H9 (cell line): Measurements from ENCODE around the gene CELA2B. TPM values are rescaled to one million over a fixed set of nuclear protein-coding genes. Genes with fewer than 3 reads are reported as not detected.

Experiments used
- DNase-seq: peaks from one replicate; pipeline ENCODE4 v3.0.0-alpha.2; 2017
- H2AFZ ChIP-seq: one replicate; pipeline ENCODE4 v1.6.1; 2013; ENCODE audit warnings: mild to moderate bottlenecking, low read length, control low read depth, moderate library complexity
- H2AK5ac ChIP-seq: 2 replicates; pipeline ENCODE4 v1.6.1; 2013; ENCODE audit warnings: low read length, control low read depth, mixed read lengths; ENCODE audit not compliant: insufficient read length
- H2BK120ac ChIP-seq: one replicate; pipeline ENCODE4 v1.6.1; 2013; ENCODE audit warnings: low read depth, mild to moderate bottlenecking, low read length, control low read depth, inconsistent platforms; ENCODE audit not compliant: poor library complexity, severe bottlenecking
- H2BK12ac ChIP-seq: 2 replicates; pipeline ENCODE4 v1.6.1; 2013; ENCODE audit warnings: low read length, control low read depth, mixed read lengths, low read depth; ENCODE audit not compliant: insufficient read length
- H2BK15ac ChIP-seq: 2 replicates; pipeline ENCODE4 v1.6.1; 2013; ENCODE audit warnings: low read depth, low read length, control low read depth
- H2BK20ac ChIP-seq: one replicate; pipeline ENCODE4 v1.6.1; 2013; ENCODE audit warnings: low read depth, mild to moderate bottlenecking, low read length, control low read depth, inconsistent platforms; ENCODE audit not compliant: poor library complexity, severe bottlenecking
- H2BK5ac ChIP-seq: 2 replicates; pipeline ENCODE4 v1.6.1; 2013; ENCODE audit warnings: low read length, control low read depth, mixed read lengths; ENCODE audit not compliant: insufficient read length
- H3K14ac ChIP-seq: 2 replicates; pipeline ENCODE4 v1.6.1; 2013; ENCODE audit warnings: low read length, control low read depth; ENCODE audit not compliant: insufficient read depth
- H3K18ac ChIP-seq: 2 replicates; pipeline ENCODE4 v1.6.1; 2013; ENCODE audit warnings: low read depth, mild to moderate bottlenecking, mixed read lengths, low read length, control low read depth; ENCODE audit not compliant: insufficient read length
- H3K23ac ChIP-seq: 2 replicates; pipeline ENCODE4 v1.6.1; 2013; ENCODE audit warnings: low read length, control low read depth, mixed read lengths, low read depth; ENCODE audit not compliant: insufficient read length
- H3K23me2 ChIP-seq: 2 replicates; pipeline ENCODE4 v1.6.1; 2013; ENCODE audit warnings: low read depth, mild to moderate bottlenecking, mixed read lengths, low read length, control low read depth; ENCODE audit not compliant: insufficient read length, poor library complexity, severe bottlenecking
- H3K27ac ChIP-seq: 2 replicates; pipeline ENCODE4 v1.5.1; 2013; ENCODE audit warnings: low read length, control low read depth, mixed read lengths, low read depth; ENCODE audit not compliant: insufficient read length
- H3K27me3 ChIP-seq: 2 replicates; pipeline ENCODE4 v1.6.1; 2013; ENCODE audit warnings: low read length, control low read depth, inconsistent platforms; ENCODE audit not compliant: insufficient read depth
- H3K4ac ChIP-seq: 2 replicates; pipeline ENCODE4 v1.6.1; 2013; ENCODE audit warnings: low read depth, mild to moderate bottlenecking, control low read depth, inconsistent platforms, low read length, moderate library complexity
- H3K4me1 ChIP-seq: 2 replicates; pipeline ENCODE4 v1.6.1; 2013; ENCODE audit warnings: low read length, control low read depth, inconsistent platforms; ENCODE audit not compliant: insufficient read depth
- H3K4me2 ChIP-seq: 2 replicates; pipeline ENCODE4 v1.6.1; 2013; ENCODE audit warnings: low read length, control low read depth, mixed read lengths; ENCODE audit not compliant: insufficient read length, insufficient read depth
- H3K56ac ChIP-seq: 2 replicates; pipeline ENCODE4 v1.6.1; 2013; ENCODE audit warnings: low read depth, mild to moderate bottlenecking, mixed read lengths, low read length, control low read depth; ENCODE audit not compliant: insufficient read length
- H3K79me1 ChIP-seq: 2 replicates; pipeline ENCODE4 v1.6.1; 2013; ENCODE audit warnings: low read depth, mild to moderate bottlenecking, moderate library complexity, low read length, control low read depth, inconsistent platforms; ENCODE audit not compliant: insufficient read depth, poor library complexity, severe bottlenecking
- H3K79me2 ChIP-seq: 2 replicates; pipeline ENCODE4 v1.6.1; 2013; ENCODE audit warnings: low read length, control low read depth, inconsistent platforms; ENCODE audit not compliant: insufficient read depth
- H3K9ac ChIP-seq: 2 replicates; pipeline ENCODE4 v1.6.1; 2013; ENCODE audit warnings: low read length, control low read depth, mixed read lengths; ENCODE audit not compliant: insufficient read length; ENCODE audit errors: extremely low read depth
- H3K9me3 ChIP-seq: one replicate; pipeline ENCODE4 v1.6.1; 2013; ENCODE audit warnings: low read depth, low read length, inconsistent platforms; ENCODE audit not compliant: control insufficient read depth
- H3T11ph ChIP-seq: one replicate; pipeline ENCODE4 v1.6.1; 2013; ENCODE audit warnings: mild to moderate bottlenecking, low read length, control low read depth, inconsistent platforms
- H4K20me1 ChIP-seq: one replicate; pipeline ENCODE4 v1.6.1; 2013; ENCODE audit not compliant: control insufficient read depth, insufficient read length, insufficient read depth
- H4K5ac ChIP-seq: 2 replicates; pipeline ENCODE4 v1.6.1; 2013; ENCODE audit warnings: low read depth, mild to moderate bottlenecking, mixed read lengths, low read length, control low read depth; ENCODE audit not compliant: insufficient read length
- H4K8ac ChIP-seq: replicated peaks from 2 replicates; pipeline ENCODE4 v1.6.1; 2013; ENCODE audit warnings: low read length, control low read depth, mixed read lengths, low read depth; ENCODE audit not compliant: insufficient read length
- H4K91ac ChIP-seq: 2 replicates; pipeline ENCODE4 v1.6.1; 2013; ENCODE audit warnings: low read depth, mild to moderate bottlenecking, moderate library complexity, mixed read lengths, low read length, control low read depth; ENCODE audit not compliant: insufficient read length
- H3K27ac Mint-ChIP-seq, 3 experiments: 2 replicates in 2 of 3; 3 replicates in 1 of 3; pipeline ENCODE4 v1.8.0; 2020 to 2021; ENCODE audit warnings: mixed read lengths in 3 of 3, mild to moderate bottlenecking in 1 of 3, moderate library complexity in 1 of 3
- H3K27me3 Mint-ChIP-seq: 2 replicates; pipeline ENCODE4 v1.8.0; 2021; ENCODE audit warnings: low read depth, mild to moderate bottlenecking, moderate library complexity, mixed read lengths
- H3K36me3 Mint-ChIP-seq, 3 experiments: 2 replicates in 2 of 3; 3 replicates in 1 of 3; pipeline ENCODE4 v1.8.0; 2020 to 2021; ENCODE audit warnings: low read depth in 3 of 3, mixed read lengths in 3 of 3; ENCODE audit not compliant: insufficient read depth in 1 of 3
- H3K4me1 Mint-ChIP-seq, 2 experiments: 2 replicates each; pipeline ENCODE4 v1.8.0; 2020; ENCODE audit warnings: mixed read lengths in 2 of 2
- H3K4me3 Mint-ChIP-seq, 2 experiments: 2 replicates in 1 of 2; 3 replicates in 1 of 2; pipeline ENCODE4 v1.8.0; 2020 to 2021; ENCODE audit warnings: mild to moderate bottlenecking in 2 of 2, mixed read lengths in 2 of 2, moderate library complexity in 1 of 2
- H3K9me3 Mint-ChIP-seq, 2 experiments: 2 replicates in 1 of 2; 3 replicates in 1 of 2; pipeline ENCODE4 v1.8.0; 2020; ENCODE audit warnings: mild to moderate bottlenecking in 2 of 2, mixed read lengths in 2 of 2, moderate library complexity in 1 of 2
- WGBS: extraction: QIAGEN DNeasy Blood & Tissue Kit; methylation state at CpG from one replicate; pipeline ENCODE4 v1.1.7; 2013; ENCODE audit warnings: missing lambda C conversion rate, low lambda C conversion rate, mixed read lengths; ENCODE audit not compliant: insufficient read length; ENCODE audit errors: extremely low coverage; 5-methylcytosine and 5-hydroxymethylcytosine counted together
- total RNA-seq: library from RNA; stranded (reverse); gene quantifications from 2 replicates; pipeline ENCODE4 v1.2.1, GENCODE V29; 2021
- TF ChIP-seq, protein P1 (sequence below): fragments of 200-600 bp; sonication (generic); conservative IDR thresholded peaks from 3 replicates; pipeline ENCODE4 v1.8.0; 2021; ENCODE audit warnings: antibody characterized with exemption, mild to moderate bottlenecking

The CELA2B gene
- total RNA-seq, 1 experiment from 2014 or later, result not detected

DNA sequence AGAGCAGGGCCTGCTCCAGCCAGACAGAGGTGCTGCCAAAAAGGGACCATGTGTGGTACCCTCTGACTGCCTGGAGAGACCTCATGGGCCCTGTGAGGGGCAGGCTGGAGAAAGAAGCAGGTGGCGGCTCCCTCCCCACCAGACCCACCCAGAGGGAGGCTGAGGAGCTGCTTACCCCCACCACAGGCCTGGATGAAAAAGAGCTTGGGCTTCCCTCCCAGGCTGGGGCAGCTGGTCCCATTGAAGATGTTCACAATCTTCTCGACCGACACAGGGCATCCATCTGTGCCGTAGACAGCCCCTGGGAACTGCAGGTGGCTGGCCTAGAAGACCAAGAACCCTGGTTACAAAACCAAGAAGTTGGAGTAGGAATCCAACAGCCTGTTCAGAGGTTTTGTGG, 28.5 kb downstream of the CELA2B start:
- Histone ChIP-seq H3T11ph (no peak overlapping the region), H2AK5ac (no peak overlapping the region), H4K5ac (no peak overlapping the region), H2BK20ac (no peak overlapping the region), H2BK12ac (no peak overlapping the region), H3K4me2 (no peak overlapping the region), H4K91ac (no peak overlapping the region), H3K18ac (no peak overlapping the region), H2BK120ac (no peak overlapping the region), H2AFZ (no peak overlapping the region), H3K79me1 (no peaks in the 10 kb centered on the region), H3K4ac (no peak overlapping the region), H3K4me1 (peaks cover 5% of the 10 kb centered on the region; the same call in 1 of the 2 replicates), H3K23me2 (no peaks in the 10 kb centered on the region), H3K56ac (no peak overlapping the region), H4K20me1 (no peaks in the 10 kb centered on the region), H4K8ac (no peak overlapping the region), H2BK5ac (no peak overlapping the region), H3K23ac (no peak overlapping the region), H2BK15ac (no peak overlapping the region), H3K27ac (no peak overlapping the region), H3K9me3 (no peaks in the 10 kb centered on the region), H3K27me3 (no peaks in the 10 kb centered on the region), H3K9ac (no peak overlapping the region), H3K79me2 (no peaks in the 10 kb centered on the region), H3K14ac (no peak overlapping the region)
- H3K27ac Mint-ChIP-seq, result no peak overlapping the region
- DNase-seq, result no peak
- H3K4me3 Mint-ChIP-seq, result no peak overlapping the region
- H3K4me1 Mint-ChIP-seq, result peaks cover 25 to 44% of the 10 kb centered on the region in 2 experiments
- TF ChIP-seq, protein P1, sequence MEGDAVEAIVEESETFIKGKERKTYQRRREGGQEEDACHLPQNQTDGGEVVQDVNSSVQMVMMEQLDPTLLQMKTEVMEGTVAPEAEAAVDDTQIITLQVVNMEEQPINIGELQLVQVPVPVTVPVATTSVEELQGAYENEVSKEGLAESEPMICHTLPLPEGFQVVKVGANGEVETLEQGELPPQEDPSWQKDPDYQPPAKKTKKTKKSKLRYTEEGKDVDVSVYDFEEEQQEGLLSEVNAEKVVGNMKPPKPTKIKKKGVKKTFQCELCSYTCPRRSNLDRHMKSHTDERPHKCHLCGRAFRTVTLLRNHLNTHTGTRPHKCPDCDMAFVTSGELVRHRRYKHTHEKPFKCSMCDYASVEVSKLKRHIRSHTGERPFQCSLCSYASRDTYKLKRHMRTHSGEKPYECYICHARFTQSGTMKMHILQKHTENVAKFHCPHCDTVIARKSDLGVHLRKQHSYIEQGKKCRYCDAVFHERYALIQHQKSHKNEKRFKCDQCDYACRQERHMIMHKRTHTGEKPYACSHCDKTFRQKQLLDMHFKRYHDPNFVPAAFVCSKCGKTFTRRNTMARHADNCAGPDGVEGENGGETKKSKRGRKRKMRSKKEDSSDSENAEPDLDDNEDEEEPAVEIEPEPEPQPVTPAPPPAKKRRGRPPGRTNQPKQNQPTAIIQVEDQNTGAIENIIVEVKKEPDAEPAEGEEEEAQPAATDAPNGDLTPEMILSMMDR, result no peak
- no peaks in the 10 kb centered on the region for H3K27me3 Mint-ChIP-seq
- peaks cover 2 to 38% (median 6%) of the 10 kb centered on the region in 3 experiments; a peak in 6 of 7 replicates for H3K36me3 Mint-ChIP-seq
- no peaks in the 10 kb centered on the region for H3K9me3 Mint-ChIP-seq
- no CpG with 5 or more reads among the region's 4 CpGs for WGBS
